ENCODE measurements around the gene NBPF3. TPM values are rescaled to one million over a fixed set of nuclear protein-coding genes. Genes with fewer than 3 reads are reported as not detected.

NBPF3 gene
- total RNA-seq, 3 donors from 2014 or later (not counting 1 experiment from before 2014, with no cell fraction given), result 10.4 to 22.6 (median 13.1) TPM

- no peak overlapping the region for H3K27ac Mint-ChIP-seq
- H3K4me3 Mint-ChIP-seq, result no peak overlapping the region
- Histone ChIP-seq H3K9me3 (ENCODE audit: control insufficient read depth, insufficient read depth, low read length) (no peaks in the 10 kb centered on the region), H3K27ac (ENCODE audit: low read length) (no peak overlapping the region), H3K4me1 (ENCODE audit: control insufficient read depth, insufficient read depth, low read length) (no peaks in the 10 kb centered on the region), H3K27me3 (ENCODE audit: control insufficient read depth, insufficient read depth, low read length) (peaks cover 3% of the 10 kb centered on the region), H3K36me3 (ENCODE audit: control insufficient read depth, insufficient read depth, low read length) (no peaks in the 10 kb centered on the region), H3K4me3 (ENCODE audit: low read length) (no peak overlapping the region)
- ATAC-seq (no peak), DNase-seq (no peak)
- intact Hi-C loops (cut with micrococcal nuclease), result no loop called here
- no peaks in the 10 kb centered on the region for H3K4me1 Mint-ChIP-seq
- H3K9me3 Mint-ChIP-seq, result no peaks in the 10 kb centered on the region
- no peaks in the 10 kb centered on the region for H3K36me3 Mint-ChIP-seq
- TF ChIP-seq, protein P1, sequence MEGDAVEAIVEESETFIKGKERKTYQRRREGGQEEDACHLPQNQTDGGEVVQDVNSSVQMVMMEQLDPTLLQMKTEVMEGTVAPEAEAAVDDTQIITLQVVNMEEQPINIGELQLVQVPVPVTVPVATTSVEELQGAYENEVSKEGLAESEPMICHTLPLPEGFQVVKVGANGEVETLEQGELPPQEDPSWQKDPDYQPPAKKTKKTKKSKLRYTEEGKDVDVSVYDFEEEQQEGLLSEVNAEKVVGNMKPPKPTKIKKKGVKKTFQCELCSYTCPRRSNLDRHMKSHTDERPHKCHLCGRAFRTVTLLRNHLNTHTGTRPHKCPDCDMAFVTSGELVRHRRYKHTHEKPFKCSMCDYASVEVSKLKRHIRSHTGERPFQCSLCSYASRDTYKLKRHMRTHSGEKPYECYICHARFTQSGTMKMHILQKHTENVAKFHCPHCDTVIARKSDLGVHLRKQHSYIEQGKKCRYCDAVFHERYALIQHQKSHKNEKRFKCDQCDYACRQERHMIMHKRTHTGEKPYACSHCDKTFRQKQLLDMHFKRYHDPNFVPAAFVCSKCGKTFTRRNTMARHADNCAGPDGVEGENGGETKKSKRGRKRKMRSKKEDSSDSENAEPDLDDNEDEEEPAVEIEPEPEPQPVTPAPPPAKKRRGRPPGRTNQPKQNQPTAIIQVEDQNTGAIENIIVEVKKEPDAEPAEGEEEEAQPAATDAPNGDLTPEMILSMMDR (IDR thresholded peaks at IDR 0.05), result no peak
- WGBS (ENCODE audit: insufficient coverage), result 89% methylated on average over 8 of the region's 8 CpGs
- H3K27me3 Mint-ChIP-seq (ENCODE audit: low read depth in 2 of 2), result peaks cover 0 to 7% of the 10 kb centered on the region in 2 donors
Measured at GRCh38 chr1:21434394-21434793, 5.5 kb upstream of the NBPF3 start.

DNA sequence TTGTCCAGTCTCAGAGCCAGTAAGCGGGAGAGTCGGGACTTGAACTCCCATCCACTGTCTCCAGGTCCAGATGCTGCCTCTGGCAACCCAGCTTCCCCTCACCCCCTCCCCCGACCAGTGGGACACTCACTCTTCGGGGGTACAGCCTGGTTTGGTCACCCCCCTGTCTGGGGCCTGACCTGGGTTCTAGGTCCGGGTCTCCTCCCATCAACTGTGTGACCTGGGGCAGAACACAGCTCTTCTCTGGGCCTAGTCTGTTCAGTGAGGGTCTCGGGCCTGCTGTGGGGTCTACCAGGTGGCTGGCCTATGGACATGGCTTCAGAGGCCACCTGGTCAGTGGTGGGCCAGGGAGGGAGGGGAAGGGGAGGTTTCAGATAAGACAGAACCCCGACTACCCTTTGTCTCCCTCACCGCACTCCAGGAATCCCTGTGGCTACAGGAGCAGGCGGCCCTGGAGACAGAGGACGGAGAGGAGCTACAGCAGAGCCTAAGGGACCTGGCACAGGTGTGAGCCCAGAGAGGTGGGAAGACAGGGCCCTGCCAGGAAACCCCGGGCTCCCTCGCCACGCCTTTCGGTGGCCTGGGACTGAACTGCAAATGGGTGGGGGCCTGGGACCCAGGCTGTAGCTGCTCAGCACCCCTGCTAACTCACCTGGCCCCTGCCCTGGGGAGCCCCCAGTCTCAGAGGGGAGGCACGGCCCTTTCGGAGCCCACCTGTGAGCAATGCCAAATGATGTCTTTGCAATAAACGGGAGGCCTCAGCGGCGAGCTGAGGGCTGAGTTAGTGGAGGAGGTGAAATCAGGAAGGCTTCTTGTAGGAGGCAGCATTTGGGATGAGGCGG is 4.1 kb upstream of the NBPF3 start:
- no peak overlapping the region for H3K4me3 ChIP-seq (ENCODE audit: low read length)
- TF ChIP-seq, protein P1 (IDR thresholded peaks at IDR 0.05), result no peak
- H3K4me1 Mint-ChIP-seq, result peaks cover 8 to 11% of the 10 kb centered on the region in 2 donors
- H3K4me1 ChIP-seq (ENCODE audit: control insufficient read depth, insufficient read depth, low read length), result peaks cover 9% of the 10 kb centered on the region
- no peak overlapping the region for H3K4me3 Mint-ChIP-seq
- no peaks in the 10 kb centered on the region for H3K36me3 ChIP-seq (ENCODE audit: control insufficient read depth, insufficient read depth, low read length)
- peaks cover 0 to 9% of the 10 kb centered on the region in 2 donors for H3K27me3 Mint-ChIP-seq (ENCODE audit: low read depth in 2 of 2)
- H3K9me3 Mint-ChIP-seq, result no peaks in the 10 kb centered on the region
- no peak for DNase-seq
- intact Hi-C loops (cut with micrococcal nuclease), result no loop called here
- no peaks in the 10 kb centered on the region for H3K36me3 Mint-ChIP-seq
- H3K27me3 ChIP-seq (ENCODE audit: control insufficient read depth, insufficient read depth, low read length), result peaks cover 3% of the 10 kb centered on the region
- no peak overlapping the region for H3K27ac ChIP-seq (ENCODE audit: low read length)
- ATAC-seq, result no peak
- no peaks in the 10 kb centered on the region for H3K9me3 ChIP-seq (ENCODE audit: control insufficient read depth, insufficient read depth, low read length)
- 88% methylated on average over 20 of the region's 20 CpGs for WGBS (ENCODE audit: insufficient coverage)
- no peak overlapping the region for H3K27ac Mint-ChIP-seq

- Histone ChIP-seq H3K9me3 (ENCODE audit: control insufficient read depth, insufficient read depth, low read length) (no peaks in the 10 kb centered on the region), H3K27me3 (ENCODE audit: control insufficient read depth, insufficient read depth, low read length) (peaks cover 3% of the 10 kb centered on the region), H3K4me1 (ENCODE audit: control insufficient read depth, insufficient read depth, low read length) (peaks cover 9% of the 10 kb centered on the region), H3K4me3 (ENCODE audit: low read length) (no peak overlapping the region), H3K27ac (ENCODE audit: low read length) (no peak overlapping the region), H3K36me3 (ENCODE audit: control insufficient read depth, insufficient read depth, low read length) (no peaks in the 10 kb centered on the region)
- Mint-ChIP-seq H3K27ac (no peak overlapping the region), H3K4me3 (no peak overlapping the region), H3K27me3 (ENCODE audit: low read depth in 2 of 2) (peaks cover 0 to 9% of the 10 kb centered on the region in 2 donors), H3K36me3 (no peaks in the 10 kb centered on the region), H3K9me3 (no peaks in the 10 kb centered on the region), H3K4me1 (peaks cover 12 to 14% of the 10 kb centered on the region in 2 donors)
- WGBS (ENCODE audit: insufficient coverage), result 19% methylated on average over 43 of the region's 43 CpGs
- DNase-seq, result no peak
- TF ChIP-seq, protein P1 (IDR thresholded peaks at IDR 0.05), result no peak
- ATAC-seq, result no peak
- intact Hi-C loops (cut with micrococcal nuclease), result no loop called here
Measured at GRCh38 chr1:21436488-21437340, 3.2 kb upstream of the NBPF3 start.

Data from natural killer cell (primary cell).